Activated T-cell treated with anti-CD3 and anti-CD28 coated beads, Interleukin-2, amount 50 U/mL, for 24 hours (primary cell): ENCODE data around the gene TEC.

Experiments
- DNase-seq: peaks from one replicate; pipeline ENCODE4 v3.0.0-alpha.2; 2020
- H3K27ac Mint-ChIP-seq: 2 replicates; pipeline ENCODE4 v1.8.0; 2020; ENCODE audit warnings: mild to moderate bottlenecking, mixed read lengths
- H3K27me3 Mint-ChIP-seq: 2 replicates; pipeline ENCODE4 v1.8.0; 2020; ENCODE audit warnings: mixed read lengths
- H3K36me3 Mint-ChIP-seq: 2 replicates; pipeline ENCODE4 v1.8.0; 2020; ENCODE audit warnings: low read depth, mixed read lengths
- H3K4me1 Mint-ChIP-seq: 2 replicates; pipeline ENCODE4 v1.8.0; 2020; ENCODE audit warnings: low read depth, mixed read lengths
- H3K4me3 Mint-ChIP-seq: 2 replicates; pipeline ENCODE4 v1.8.0; 2020; ENCODE audit warnings: mild to moderate bottlenecking, moderate library complexity, mixed read lengths
- H3K9me3 Mint-ChIP-seq: 2 replicates; pipeline ENCODE4 v1.8.0; 2020; ENCODE audit warnings: mixed read lengths

The TEC gene

DNA sequence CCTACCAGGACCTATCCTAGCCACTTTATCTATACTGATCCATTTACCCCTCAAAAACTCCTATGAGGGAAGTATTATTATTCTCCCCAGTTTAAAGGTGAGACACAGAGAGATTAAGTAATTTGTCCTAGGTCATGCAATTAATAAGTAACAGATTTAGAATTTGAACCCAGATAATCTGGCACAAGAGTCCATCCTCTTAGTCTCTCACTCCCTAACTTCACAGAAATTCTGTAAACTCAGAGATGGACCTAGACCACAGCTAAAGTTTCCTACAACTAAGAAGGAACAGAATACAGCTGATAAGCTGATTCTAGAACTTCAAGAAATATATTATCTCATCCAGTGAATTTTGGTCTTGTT, 58.7 kb downstream of the TEC start:
- no peak overlapping the region for H3K4me3 Mint-ChIP-seq
- no peaks in the 10 kb centered on the region for H3K9me3 Mint-ChIP-seq
- no peaks in the 10 kb centered on the region for H3K27me3 Mint-ChIP-seq
- no peak overlapping the region for H3K27ac Mint-ChIP-seq
- H3K36me3 Mint-ChIP-seq, result no peaks in the 10 kb centered on the region
- DNase-seq, result no peak
- H3K4me1 Mint-ChIP-seq, result peaks cover 12% of the 10 kb centered on the region

- no peaks in the 10 kb centered on the region for H3K36me3 Mint-ChIP-seq
- no peak overlapping the region for H3K27ac Mint-ChIP-seq
- H3K9me3 Mint-ChIP-seq, result no peaks in the 10 kb centered on the region
- peaks cover 3% of the 10 kb centered on the region for H3K4me1 Mint-ChIP-seq
- DNase-seq, result no peak
- H3K4me3 Mint-ChIP-seq, result no peak overlapping the region
- H3K27me3 Mint-ChIP-seq, result no peaks in the 10 kb centered on the region
Observed at GRCh38 chr4:48205626-48206025, 64.0 kb downstream of the TEC start.

DNA sequence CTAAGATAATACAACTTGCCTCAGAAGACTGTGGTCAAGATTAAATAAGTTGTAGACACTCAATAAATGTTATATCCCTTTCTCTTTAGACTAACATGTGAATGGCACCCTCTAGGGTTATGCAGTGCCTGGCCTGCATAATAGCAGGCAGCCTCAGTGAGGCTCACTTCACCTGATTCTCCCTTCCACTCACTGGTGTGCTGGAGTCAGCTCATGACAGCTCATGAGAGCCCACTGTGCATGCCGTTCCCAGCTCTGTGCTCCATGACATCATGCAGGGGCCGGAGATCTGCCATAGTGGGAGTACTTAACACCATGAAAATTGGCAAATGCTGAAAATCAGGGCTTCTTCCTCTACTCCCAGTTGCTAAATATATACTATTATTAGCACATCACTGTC, 64.5 kb downstream of the TEC start:
- H3K4me3 Mint-ChIP-seq, result no peak overlapping the region

DNA sequence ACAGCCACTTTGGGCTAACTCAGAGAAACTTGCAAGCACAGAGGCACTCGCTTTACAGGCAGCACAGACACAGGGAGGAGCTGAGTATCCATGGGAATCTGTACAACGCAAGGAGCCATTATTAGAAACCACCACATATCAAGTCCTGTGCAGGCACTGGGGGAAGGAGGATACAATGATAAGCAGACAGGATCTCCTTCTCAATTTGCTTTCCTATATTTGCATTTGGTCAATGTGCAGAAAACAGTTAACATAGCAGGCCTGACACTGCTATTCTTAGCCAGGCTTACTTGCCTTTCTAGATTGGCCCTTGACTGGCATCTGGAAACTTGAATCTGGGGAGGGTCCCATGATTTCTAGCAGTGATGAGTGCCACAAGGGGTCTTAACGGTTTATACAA, 65.8 kb downstream of the TEC start:
- DNase-seq, result no peak
- Mint-ChIP-seq H3K36me3 (no peaks in the 10 kb centered on the region), H3K9me3 (no peaks in the 10 kb centered on the region), H3K4me1 (no peaks in the 10 kb centered on the region), H3K27ac (no peak overlapping the region), H3K4me3 (no peak overlapping the region), H3K27me3 (no peaks in the 10 kb centered on the region)

More for the DNA sequence above, 64.5 kb downstream of the TEC start:
- Mint-ChIP-seq H3K27me3 (no peaks in the 10 kb centered on the region), H3K4me1 (no peaks in the 10 kb centered on the region), H3K27ac (no peak overlapping the region), H3K9me3 (no peaks in the 10 kb centered on the region), H3K36me3 (no peaks in the 10 kb centered on the region)
- no peak for DNase-seq

GRCh38 chr4:48197643-48198237, 71.9 kb downstream of the TEC start:
- Mint-ChIP-seq H3K27me3 (no peaks in the 10 kb centered on the region), H3K27ac (no peak overlapping the region), H3K4me1 (peaks cover 10% of the 10 kb centered on the region), H3K9me3 (no peaks in the 10 kb centered on the region), H3K4me3 (no peak overlapping the region), H3K36me3 (no peaks in the 10 kb centered on the region)
- no peak for DNase-seq

DNA sequence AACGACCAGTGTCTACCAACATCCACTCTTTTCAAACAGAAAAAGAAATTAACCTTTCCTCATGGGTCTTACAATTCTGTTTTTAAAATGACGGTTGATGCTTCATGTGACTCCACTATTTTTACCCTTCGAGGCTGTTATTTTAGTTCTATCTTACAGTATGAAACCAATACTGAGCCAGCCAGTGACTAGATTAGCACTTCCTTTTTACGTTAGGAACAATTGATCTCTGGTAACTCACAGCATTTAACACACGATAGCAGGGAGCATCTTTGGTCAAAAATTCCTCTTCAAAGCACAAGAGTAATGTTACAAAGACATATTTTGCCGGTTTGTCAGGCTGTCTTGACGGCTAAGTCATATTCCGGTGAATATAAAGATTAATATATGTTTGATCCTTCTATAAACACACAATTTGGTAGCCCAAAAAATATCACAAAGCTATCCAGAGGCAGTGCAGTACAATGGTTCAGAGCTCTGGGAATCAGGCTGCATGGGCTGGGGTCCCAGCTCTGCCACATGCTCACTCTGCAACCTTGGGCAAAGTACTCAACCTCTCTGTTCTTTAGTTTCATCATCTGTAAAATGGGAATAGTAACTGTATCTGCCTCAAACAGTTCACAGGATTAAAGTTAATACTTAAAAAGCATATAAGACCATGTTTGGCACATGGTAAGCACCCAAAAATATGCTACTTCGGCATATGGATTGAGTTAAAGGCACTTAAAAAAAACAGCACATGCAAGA, 72.7 kb downstream of the TEC start:
- H3K4me1 Mint-ChIP-seq, result peaks cover 10% of the 10 kb centered on the region
- H3K36me3 Mint-ChIP-seq, result no peaks in the 10 kb centered on the region
- no peak for DNase-seq
- H3K9me3 Mint-ChIP-seq, result no peaks in the 10 kb centered on the region
- H3K27me3 Mint-ChIP-seq, result no peaks in the 10 kb centered on the region
- H3K27ac Mint-ChIP-seq, result no peak overlapping the region
- H3K4me3 Mint-ChIP-seq, result no peak overlapping the region

DNA sequence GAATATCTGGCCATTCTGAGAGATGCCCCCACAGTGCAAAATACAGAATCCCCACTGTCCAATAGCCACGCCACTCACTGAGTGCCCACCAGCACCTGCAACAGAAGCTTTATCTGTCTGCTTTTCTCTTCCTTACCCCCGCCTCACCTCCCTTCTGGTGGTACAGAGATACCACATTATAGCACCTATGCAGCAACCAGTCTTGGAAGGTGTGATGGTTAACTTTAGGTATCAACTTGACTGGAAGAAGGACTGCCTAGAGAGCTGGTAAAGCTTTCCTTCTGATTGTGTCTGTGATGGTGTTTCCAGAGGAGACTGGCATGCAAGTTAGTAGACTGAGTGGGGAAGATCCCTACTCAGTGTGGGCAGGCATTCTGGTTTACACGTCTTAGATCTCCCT, 73.8 kb downstream of the TEC start:
- Mint-ChIP-seq H3K4me1 (peaks cover 10% of the 10 kb centered on the region), H3K4me3 (no peak overlapping the region), H3K27me3 (no peaks in the 10 kb centered on the region), H3K9me3 (no peaks in the 10 kb centered on the region), H3K36me3 (no peaks in the 10 kb centered on the region), H3K27ac (no peak overlapping the region)
- DNase-seq, result no peak

DNA sequence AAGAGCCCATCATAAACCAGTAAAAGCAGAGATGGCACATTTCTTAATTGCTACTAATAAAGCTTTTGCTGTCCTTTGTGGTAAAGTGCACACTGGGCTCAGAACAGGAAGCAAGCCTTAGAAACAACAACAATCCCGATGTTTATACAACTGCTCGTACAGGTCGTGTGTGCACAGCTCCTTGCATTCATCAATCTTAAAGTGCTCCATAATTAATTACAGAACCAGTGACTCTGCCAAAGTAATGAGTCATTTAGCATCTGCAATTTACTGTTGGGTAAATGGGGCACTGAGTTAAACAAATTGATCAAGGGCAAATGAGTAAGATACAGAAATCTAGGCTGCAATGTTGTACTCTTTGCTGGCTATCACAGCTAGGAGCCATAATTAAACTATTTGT, 74.3 kb downstream of the TEC start:
- Mint-ChIP-seq H3K27ac (no peak overlapping the region), H3K4me1 (peaks cover 10% of the 10 kb centered on the region), H3K4me3 (no peak overlapping the region), H3K36me3 (no peaks in the 10 kb centered on the region), H3K9me3 (no peaks in the 10 kb centered on the region), H3K27me3 (no peaks in the 10 kb centered on the region)
- DNase-seq, result no peak

- Mint-ChIP-seq H3K27ac (no peak overlapping the region), H3K4me1 (peaks cover 10% of the 10 kb centered on the region), H3K9me3 (no peaks in the 10 kb centered on the region), H3K4me3 (no peak overlapping the region), H3K36me3 (no peaks in the 10 kb centered on the region), H3K27me3 (no peaks in the 10 kb centered on the region)
- no peak for DNase-seq
Observed at GRCh38 chr4:48194971-48195370, 74.7 kb downstream of the TEC start.

GRCh38 chr4:48193921-48194468, 75.6 kb downstream of the TEC start:
- H3K4me3 Mint-ChIP-seq, result no peak overlapping the region
- peaks cover 10% of the 10 kb centered on the region for H3K4me1 Mint-ChIP-seq
- no peak overlapping the region for H3K27ac Mint-ChIP-seq
- no peaks in the 10 kb centered on the region for H3K9me3 Mint-ChIP-seq
- no peak for DNase-seq
- no peaks in the 10 kb centered on the region for H3K27me3 Mint-ChIP-seq
- no peaks in the 10 kb centered on the region for H3K36me3 Mint-ChIP-seq

GRCh38 chr4:48193096-48193836, 76.4 kb downstream of the TEC start:
- Mint-ChIP-seq H3K9me3 (no peaks in the 10 kb centered on the region), H3K36me3 (no peaks in the 10 kb centered on the region), H3K27ac (no peak overlapping the region), H3K4me1 (peaks cover 10% of the 10 kb centered on the region), H3K27me3 (no peaks in the 10 kb centered on the region), H3K4me3 (no peak overlapping the region)
- DNase-seq, result no peak

DNA sequence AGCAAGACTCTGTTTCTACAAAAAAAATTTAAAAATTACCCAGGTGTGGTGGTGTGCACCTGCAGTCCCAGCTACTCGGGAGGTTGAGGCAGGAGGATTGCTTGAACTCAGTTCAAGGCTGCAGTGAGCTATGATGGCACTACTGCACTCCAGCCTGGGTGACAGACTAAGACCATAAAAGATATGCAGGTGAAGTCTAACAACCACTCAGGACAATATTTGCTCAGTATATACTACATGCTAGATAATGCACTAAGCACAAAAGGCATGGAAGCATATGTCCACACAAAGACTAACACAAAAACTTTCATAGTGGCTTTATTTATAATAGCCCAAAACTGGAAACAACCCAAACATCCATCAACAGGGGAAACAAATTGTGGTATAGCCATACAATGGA, 77.9 kb downstream of the TEC start:
- H3K4me3 Mint-ChIP-seq, result no peak overlapping the region
- no peaks in the 10 kb centered on the region for H3K27me3 Mint-ChIP-seq
- no peak for DNase-seq
- H3K9me3 Mint-ChIP-seq, result no peaks in the 10 kb centered on the region
- H3K36me3 Mint-ChIP-seq, result no peaks in the 10 kb centered on the region
- H3K4me1 Mint-ChIP-seq, result peaks cover 10% of the 10 kb centered on the region
- no peak overlapping the region for H3K27ac Mint-ChIP-seq

DNA sequence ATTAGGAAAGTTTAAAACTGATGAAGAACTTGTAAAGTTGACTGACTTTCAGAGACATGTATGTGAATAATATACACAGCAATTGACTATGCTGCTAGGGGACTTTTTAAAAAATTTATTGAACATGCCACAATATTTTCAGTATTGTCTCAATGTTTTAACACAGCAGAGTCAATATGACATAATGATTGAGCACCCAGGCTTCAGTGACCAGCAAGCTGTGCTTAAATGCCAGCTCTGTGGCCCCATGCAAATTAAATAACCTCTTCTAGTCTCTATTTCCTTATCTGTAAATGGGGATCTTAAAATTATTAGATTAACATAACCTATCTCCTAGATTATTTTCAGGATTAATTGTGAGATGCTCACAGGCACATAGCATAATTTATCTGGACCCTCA, 78.8 kb downstream of the TEC start:
- peaks cover 8% of the 10 kb centered on the region for H3K4me1 Mint-ChIP-seq
- no peak overlapping the region for H3K27ac Mint-ChIP-seq
- no peaks in the 10 kb centered on the region for H3K27me3 Mint-ChIP-seq
- H3K36me3 Mint-ChIP-seq, result no peaks in the 10 kb centered on the region
- no peaks in the 10 kb centered on the region for H3K9me3 Mint-ChIP-seq
- no peak for DNase-seq
- no peak overlapping the region for H3K4me3 Mint-ChIP-seq

- no peak for DNase-seq
- Mint-ChIP-seq H3K9me3 (no peaks in the 10 kb centered on the region), H3K27me3 (no peaks in the 10 kb centered on the region), H3K4me1 (no peaks in the 10 kb centered on the region), H3K4me3 (no peak overlapping the region), H3K36me3 (no peaks in the 10 kb centered on the region), H3K27ac (no peak overlapping the region)
Observed at GRCh38 chr4:48189731-48190130, 79.9 kb downstream of the TEC start.

DNA sequence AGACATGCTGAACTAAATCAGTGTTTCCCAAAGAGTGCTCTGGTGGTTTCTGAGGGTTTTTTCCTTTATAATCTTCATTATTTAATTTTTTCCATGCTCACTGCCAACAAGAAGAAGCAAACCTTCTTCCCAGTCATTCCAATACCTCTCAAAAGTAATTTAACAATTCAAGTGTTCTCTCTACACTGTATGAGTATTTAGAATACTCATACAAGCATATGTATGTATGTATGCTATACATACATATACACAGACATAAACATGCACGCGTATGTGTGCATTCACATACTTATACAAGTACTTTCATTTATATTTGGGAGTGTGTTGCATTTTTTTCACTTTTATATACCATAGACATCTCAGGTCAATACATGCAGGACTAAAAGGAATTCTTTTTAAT, 81.2 kb downstream of the TEC start:
- Mint-ChIP-seq H3K4me1 (no peaks in the 10 kb centered on the region), H3K4me3 (no peak overlapping the region), H3K27ac (no peak overlapping the region), H3K36me3 (no peaks in the 10 kb centered on the region), H3K27me3 (no peaks in the 10 kb centered on the region), H3K9me3 (no peaks in the 10 kb centered on the region)
- DNase-seq, result no peak
